Gastroesophageal sphincter (tissue), 3 donors: ENCODE results near the gene AP3D1.

ENCODE experiments used
- EP300 ChIP-seq: sonication (generic); formaldehyde crosslinking; IDR thresholded peaks from one replicate; pipeline ENCODE4 v1.6.1; 2017; ENCODE audit warnings: antibody characterized with exemption, mild to moderate bottlenecking
- POLR2A ChIP-seq, 2 donors: fragments of 450-650 bp; IDR thresholded peaks; one replicate each; pipeline ENCODE4 v1.6.1; 2017; ENCODE audit warnings: antibody characterized with exemption in 2 of 2, mild to moderate bottlenecking in 2 of 2, moderate library complexity in 1 of 2
- TF ChIP-seq, protein P1 (sequence below), 4 experiments: fragments of 200-600 bp in 2 of 4; fragments of 450-650 bp in 2 of 4; sonication (generic) in 1 of 4; IDR thresholded peaks; one replicate each; pipeline ENCODE4 v1.5.1; 2017 to 2019; ENCODE audit warnings: antibody characterized with exemption in 4 of 4, mild to moderate bottlenecking in 2 of 4, moderate library complexity in 2 of 4

DNA sequence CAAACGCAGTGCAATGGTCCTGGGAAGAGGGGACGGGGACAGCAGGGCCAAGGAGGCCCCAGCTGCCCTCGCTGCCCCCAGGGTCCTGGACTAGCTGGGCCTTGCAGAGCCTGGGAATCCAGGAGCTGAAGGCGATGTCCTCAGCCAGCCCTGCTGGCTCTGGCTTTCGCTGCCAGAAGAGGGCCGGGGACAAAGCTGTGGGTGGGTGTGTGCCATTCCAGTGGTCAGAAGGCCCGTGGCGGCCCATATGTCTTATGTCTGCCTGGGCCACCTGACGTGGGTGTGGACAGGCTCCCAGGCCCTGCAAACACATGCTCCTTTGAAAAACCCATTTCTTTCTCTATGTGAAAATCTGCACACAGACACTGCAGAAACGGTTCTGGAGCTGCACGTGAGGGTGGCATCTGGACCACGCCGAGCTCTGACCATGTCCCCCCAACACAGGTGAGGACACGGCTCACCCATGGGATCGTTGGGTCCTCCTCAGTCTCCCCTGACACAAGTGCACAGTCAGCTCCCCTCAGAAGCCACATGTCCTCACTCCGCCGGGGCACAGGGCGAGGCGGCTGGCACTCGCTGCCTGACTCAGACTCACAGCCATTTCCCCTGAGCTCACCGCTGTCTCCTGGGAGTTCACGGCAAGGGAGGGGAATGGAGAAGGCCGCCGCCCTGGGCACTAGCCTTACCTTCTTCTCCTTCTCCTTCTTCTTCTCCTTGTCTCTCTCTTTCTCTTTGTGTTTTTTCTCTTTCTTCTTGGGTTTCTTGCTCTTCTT lies 37.7 kb downstream of the AP3D1 start:
- TF ChIP-seq POLR2A (IDR thresholded peaks at IDR 0.05) (no peak), EP300 (no peak)
- TF ChIP-seq, protein P1, sequence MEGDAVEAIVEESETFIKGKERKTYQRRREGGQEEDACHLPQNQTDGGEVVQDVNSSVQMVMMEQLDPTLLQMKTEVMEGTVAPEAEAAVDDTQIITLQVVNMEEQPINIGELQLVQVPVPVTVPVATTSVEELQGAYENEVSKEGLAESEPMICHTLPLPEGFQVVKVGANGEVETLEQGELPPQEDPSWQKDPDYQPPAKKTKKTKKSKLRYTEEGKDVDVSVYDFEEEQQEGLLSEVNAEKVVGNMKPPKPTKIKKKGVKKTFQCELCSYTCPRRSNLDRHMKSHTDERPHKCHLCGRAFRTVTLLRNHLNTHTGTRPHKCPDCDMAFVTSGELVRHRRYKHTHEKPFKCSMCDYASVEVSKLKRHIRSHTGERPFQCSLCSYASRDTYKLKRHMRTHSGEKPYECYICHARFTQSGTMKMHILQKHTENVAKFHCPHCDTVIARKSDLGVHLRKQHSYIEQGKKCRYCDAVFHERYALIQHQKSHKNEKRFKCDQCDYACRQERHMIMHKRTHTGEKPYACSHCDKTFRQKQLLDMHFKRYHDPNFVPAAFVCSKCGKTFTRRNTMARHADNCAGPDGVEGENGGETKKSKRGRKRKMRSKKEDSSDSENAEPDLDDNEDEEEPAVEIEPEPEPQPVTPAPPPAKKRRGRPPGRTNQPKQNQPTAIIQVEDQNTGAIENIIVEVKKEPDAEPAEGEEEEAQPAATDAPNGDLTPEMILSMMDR (IDR thresholded peaks at IDR 0.05), result no peak
